Measurements from ENCODE around the gene VARS1.
A peak's percentile ranks its signal among the peaks of the same experiment; 100 is the strongest.
"Not testable (repeated sequence)": the region's sequence is repeated elsewhere in the genome, so short reads cannot be mapped to it uniquely, and the experiment has no call there.

The VARS1 gene

DNA sequence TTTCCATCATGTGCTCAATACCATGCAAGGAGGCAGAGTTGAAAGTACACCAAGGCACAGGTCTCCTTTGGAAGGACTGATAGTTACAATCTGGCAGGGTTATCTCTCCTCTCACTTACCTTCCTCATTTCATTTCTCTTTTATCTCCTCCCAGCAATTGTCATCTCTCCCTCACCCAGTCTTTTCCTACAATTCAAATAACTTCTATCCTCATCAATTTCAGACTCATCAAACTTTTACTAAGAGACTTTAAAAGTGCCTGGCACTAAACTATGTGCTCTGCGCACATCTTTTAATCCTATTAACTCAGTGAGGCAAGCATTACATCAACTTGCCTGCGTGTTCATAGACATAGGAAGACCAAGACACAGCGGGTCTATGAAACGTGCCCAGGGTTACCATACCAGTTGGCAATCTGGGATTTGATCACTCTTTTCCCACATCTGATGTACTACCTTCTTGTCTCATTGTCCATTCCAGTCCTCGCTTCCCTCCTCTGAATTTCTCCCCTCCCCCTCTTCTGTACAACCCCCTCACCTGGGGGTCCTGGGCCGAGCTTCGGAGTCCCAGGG lies 1.2 kb downstream of the VARS1 start:
- DNase-seq (ENCODE audit: low spot score), result peak; percentile 36

GRCh38 chr6:31793927-31794245 lies 1.7 kb downstream of the VARS1 start:
- DNase-seq (ENCODE audit: low spot score), result not testable (repeated sequence)

- DNase-seq (ENCODE audit: low spot score), result no peak
Measured at GRCh38 chr6:31792761-31793171, 2.8 kb downstream of the VARS1 start.

- no peak for DNase-seq (ENCODE audit: low spot score)
Measured at GRCh38 chr6:31792090-31792374, 3.5 kb downstream of the VARS1 start.

- peak; percentile 50 for DNase-seq (ENCODE audit: low spot score)
Measured at GRCh38 chr6:31791324-31792089, 4.0 kb downstream of the VARS1 start.

DNA sequence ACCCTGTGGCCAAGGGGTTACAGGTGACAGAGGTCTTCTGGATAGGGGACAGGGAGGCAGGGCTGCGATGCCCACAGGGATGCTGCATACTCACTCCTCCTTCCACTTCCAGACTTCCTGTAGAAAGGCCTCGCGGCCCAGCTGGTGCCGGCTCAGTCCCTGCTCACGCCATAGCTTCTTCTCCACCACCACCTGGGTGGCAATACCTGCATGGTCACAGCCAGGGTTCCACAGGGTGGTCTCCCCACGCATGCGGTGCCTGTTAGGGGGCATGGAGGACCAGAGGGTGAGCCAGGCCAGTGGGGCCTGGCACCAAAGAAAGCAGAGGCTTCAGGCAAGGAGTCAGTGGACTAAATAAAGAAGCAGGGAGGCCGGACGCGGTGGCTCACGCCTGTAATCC lies 10.1 kb downstream of the VARS1 start:
- no peak for DNase-seq (ENCODE audit: low spot score)

GRCh38 chr6:31784098-31784925 lies 11.2 kb downstream of the VARS1 start:
- no peak for DNase-seq (ENCODE audit: low spot score)

GRCh38 chr6:31782126-31782855 lies 13.3 kb downstream of the VARS1 start:
- DNase-seq (ENCODE audit: low spot score), result no peak

- no peak for DNase-seq (ENCODE audit: low spot score)
Measured at GRCh38 chr6:31781244-31782125, 14.1 kb downstream of the VARS1 start.

DNA sequence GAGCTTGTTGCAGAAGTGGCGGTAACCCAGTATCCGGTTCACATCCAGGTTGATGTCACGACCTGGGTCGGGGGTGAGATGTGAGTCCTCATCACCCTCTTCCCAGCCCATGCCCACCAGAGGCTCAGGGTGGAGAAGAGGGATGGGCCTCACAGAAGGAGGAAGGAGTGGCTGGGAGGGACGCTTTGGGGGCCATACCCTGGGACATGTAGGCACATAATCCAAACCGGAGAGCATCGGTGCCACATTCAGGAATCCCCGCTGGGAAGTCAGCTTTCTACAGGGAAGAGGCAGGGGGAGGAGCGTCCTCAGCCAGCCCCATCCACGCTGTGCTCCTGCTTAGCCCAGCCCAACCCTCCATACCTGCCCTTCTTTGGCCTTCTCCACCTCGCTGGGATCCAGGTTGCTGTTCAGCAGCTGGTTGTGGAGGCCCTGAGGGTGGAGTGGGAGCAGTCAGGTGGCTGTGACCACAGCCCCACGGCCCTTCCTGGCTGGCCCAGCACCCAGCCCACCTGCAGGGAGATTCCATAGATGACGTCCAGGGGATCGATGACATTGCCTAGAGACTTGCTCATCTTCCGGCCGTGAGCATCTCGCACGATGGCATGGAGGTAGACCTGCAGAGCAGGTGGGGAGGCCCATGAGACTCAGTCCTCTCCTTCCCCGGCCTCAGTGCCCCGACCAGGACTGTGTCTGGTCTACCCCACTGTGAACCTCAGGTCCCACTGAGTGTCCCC lies 14.9 kb downstream of the VARS1 start:
- no peak for DNase-seq (ENCODE audit: low spot score)

DNA sequence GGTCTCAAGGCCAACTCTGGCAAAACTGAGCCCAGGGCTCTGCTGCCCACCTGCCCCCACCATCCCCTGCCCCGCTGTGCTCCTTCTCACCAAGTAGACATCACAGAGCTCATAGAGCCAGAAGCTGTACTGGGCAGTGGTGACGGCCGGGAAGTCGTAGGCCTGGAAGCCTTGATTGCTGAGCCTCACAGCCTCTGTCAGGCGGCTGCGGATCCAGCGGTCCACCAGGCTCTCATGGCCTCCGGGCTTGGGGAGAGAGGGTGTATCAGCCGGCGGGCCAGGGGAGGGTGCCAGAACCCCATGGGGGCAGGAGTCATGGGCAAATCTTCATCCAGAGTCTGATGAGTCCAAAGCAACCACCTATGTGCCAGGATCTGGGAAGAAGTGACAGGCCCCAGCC lies 15.6 kb downstream of the VARS1 start:
- DNase-seq (ENCODE audit: low spot score), result no peak

- DNase-seq (ENCODE audit: low spot score), result no peak
Measured at GRCh38 chr6:31778999-31779885, 16.3 kb downstream of the VARS1 start.

DNA sequence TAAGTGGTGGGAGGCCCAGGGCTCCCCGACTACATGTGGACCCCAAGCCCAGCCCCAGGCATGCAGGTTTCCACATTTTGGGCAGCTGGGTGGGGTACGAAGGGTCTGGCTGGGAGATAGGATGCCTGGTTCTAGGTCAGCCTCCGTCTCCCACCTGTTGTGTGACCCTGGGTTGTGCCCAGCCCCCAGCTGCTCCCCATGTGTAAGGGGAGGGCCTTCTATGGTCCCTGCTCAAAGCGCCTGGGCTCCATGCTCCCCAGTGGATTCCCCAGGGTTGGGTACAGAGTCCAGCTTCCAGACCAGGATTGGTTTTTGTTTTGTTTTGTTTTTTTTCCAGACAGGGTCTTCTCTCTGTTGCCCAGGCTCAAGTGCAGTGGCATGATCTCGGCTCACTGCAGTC lies 17.4 kb downstream of the VARS1 start:
- DNase-seq (ENCODE audit: low spot score), result no peak

DNA sequence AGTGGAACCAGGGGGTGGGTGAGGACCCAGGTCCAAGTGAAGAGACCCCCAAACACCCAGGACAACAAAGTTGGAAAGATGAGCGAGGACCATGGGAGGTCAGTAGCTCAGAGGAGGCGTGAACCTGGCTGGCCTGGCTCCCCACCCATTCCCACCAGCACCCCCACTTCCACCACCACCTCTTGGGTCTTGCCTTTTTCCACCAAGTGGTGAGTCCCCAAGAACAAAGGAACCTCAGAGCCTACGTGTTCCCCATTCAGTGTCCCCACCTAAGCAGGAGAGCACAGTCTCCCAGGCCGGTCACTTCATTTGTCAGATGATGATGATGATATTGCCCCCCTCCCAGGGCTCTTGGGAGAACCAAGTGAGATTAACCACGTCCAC lies 17.9 kb downstream of the VARS1 start:
- DNase-seq (ENCODE audit: low spot score), result no peak

- peak; percentile 94 for DNase-seq (ENCODE audit: low spot score)
Measured at GRCh38 chr6:31776989-31777666, 18.4 kb downstream of the VARS1 start, which contains the start of gene VWA7. VWA7 (minus strand) TSS chr6:31777328; CDS start chr6:31776779, 549 bp downstream.

DNA sequence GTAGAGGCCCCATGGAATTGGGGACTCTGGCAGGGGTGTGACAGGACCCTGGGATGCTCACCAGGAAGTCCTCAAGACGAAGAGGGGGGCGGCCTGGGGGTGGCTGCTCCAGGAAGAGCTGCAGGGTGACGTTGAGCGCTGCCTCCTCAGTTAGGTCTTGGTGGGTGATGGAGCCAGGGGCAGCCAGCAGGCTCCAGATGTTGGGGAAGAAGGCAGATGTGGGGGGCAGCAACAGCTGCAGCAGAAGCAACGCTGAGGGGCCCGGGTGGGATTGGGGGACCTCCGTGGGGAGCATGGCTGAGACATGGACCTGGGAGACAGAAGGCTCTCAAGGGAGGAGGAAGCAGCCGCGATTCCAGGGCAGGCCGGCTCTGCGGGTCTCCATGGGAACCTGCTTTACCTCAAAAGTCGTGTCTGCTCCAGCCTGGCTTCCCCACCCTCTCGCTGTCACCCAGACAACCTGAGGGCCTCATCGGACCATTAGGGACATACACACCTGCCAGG lies 19.0 kb downstream of the VARS1 start:
- DNase-seq (ENCODE audit: low spot score), result peak; percentile 28

- DNase-seq (ENCODE audit: low spot score), result no peak
Measured at GRCh38 chr6:31775633-31776484, 19.7 kb downstream of the VARS1 start.

DNA sequence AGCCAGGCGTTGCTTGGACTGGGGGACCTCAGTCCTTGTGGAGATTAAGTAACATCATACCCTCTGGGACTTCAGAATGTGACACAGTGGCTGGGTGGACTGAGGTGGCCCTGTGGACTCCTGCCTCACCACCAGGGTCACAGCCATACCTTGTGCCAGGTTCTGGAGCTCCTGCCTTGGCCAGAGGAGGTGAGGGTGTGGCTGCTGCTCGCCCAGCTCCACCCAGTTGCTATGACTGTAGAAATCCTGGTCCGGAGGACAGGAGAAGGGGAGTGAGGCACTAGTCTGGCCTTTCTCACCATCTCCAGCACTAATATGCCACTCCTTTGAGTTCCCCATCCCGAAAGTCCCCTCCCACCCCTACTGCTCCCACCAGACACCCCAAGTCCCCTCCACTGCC lies 20.4 kb downstream of the VARS1 start:
- DNase-seq (ENCODE audit: low spot score), result peak; percentile 48
